OCI-LY3 (cell line): ENCODE data around the gene C17orf58.

Experiments used
- CTCF ChIP-seq: fragments of 200-600, 300-600 bp; sonication (generic); IDR thresholded peaks from 2 replicates; pipeline ENCODE4 v1.5.1; 2014; ENCODE audit warnings: antibody characterized with exemption, low read length, low read depth
- EZH2phosphoT487 ChIP-seq: fragments of 200-600 bp; shearing (Covaris generic); IDR thresholded peaks from 2 replicates; pipeline ENCODE4 v1.6.1; 2018; ENCODE audit warnings: antibody characterized with exemption, mixed run types, low read depth

- TF ChIP-seq CTCF (peak; percentile 12; the same call in 1 of the 2 replicates), EZH2phosphoT487 (no peak)
Measured at GRCh38 chr17:68019675-68020408, 23.6 kb upstream of the C17orf58 start.
